Activated CD4-positive, alpha-beta T cell treated with anti-CD3 and anti-CD28 coated beads for 1 hour (primary cell): Measurements from ENCODE around the gene RNPEP.
"Not testable (repeated sequence)": the region's sequence is repeated elsewhere in the genome, so short reads cannot be mapped to it uniquely, and the experiment has no call there.

Experiments
- DNase-seq: peaks from one replicate; pipeline ENCODE4 v3.0.0-alpha.2; 2020

Gene RNPEP

GRCh38 chr1:202011994-202012393 is 29.5 kb downstream of the RNPEP start:
- no peak for DNase-seq

- DNase-seq: no peak
These were observed 30.4 kb downstream of the RNPEP start for GRCh38 chr1:202012544-202013478.

- no peak for DNase-seq
These were observed 31.2 kb downstream of the RNPEP start for GRCh38 chr1:202013603-202014002.

GRCh38 chr1:202014060-202014459 is 31.6 kb downstream of the RNPEP start:
- no peak for DNase-seq

GRCh38 chr1:202014915-202015661 is 32.6 kb downstream of the RNPEP start:
- no peak for DNase-seq

GRCh38 chr1:202015662-202015937 is 33.2 kb downstream of the RNPEP start:
- no peak for DNase-seq

- no peak for DNase-seq
These were observed 33.8 kb downstream of the RNPEP start for GRCh38 chr1:202016022-202016810.

- DNase-seq: no peak
These were observed 34.6 kb downstream of the RNPEP start for GRCh38 chr1:202016811-202017748.

- no peak for DNase-seq
These were observed 35.5 kb downstream of the RNPEP start for GRCh38 chr1:202017749-202018467.

- DNase-seq: no peak
These were observed 36.2 kb downstream of the RNPEP start for GRCh38 chr1:202018468-202019234.

- not testable (repeated sequence) for DNase-seq
These were observed 36.7 kb downstream of the RNPEP start for GRCh38 chr1:202019235-202019558.

GRCh38 chr1:202023001-202023433 is 40.6 kb downstream of the RNPEP start:
- no peak for DNase-seq

- DNase-seq: no peak
These were observed 46.8 kb downstream of the RNPEP start for GRCh38 chr1:202029171-202029665.

GRCh38 chr1:202029727-202030126 is 47.3 kb downstream of the RNPEP start:
- no peak for DNase-seq

- no peak for DNase-seq
These were observed 49.3 kb downstream of the RNPEP start for GRCh38 chr1:202031796-202032195.

GRCh38 chr1:202034149-202034682 is 51.8 kb downstream of the RNPEP start:
- no peak for DNase-seq

- DNase-seq: no peak
These were observed 52.4 kb downstream of the RNPEP start for GRCh38 chr1:202034683-202035462.

- no peak for DNase-seq
These were observed 54.3 kb downstream of the RNPEP start for GRCh38 chr1:202036595-202037387.
